IPS-NIHi11 (cell line): ENCODE results near the gene DAAM1.
A peak's percentile ranks its signal among the peaks of the same experiment; 100 is the strongest.

Experiments
- DNase-seq: peaks from one replicate; pipeline ENCODE4 v3.0.0; 2012; ENCODE audit warnings: mixed read lengths, low spot score

Gene DAAM1

GRCh38 chr14:59188461-59189090 is at the start of gene DAAM1:
Gene DAAM1 (plus strand): TSS chr14:59188667. CDS start chr14:59263478, 74,811 bp downstream.
- peak; percentile 90 for DNase-seq

DNA sequence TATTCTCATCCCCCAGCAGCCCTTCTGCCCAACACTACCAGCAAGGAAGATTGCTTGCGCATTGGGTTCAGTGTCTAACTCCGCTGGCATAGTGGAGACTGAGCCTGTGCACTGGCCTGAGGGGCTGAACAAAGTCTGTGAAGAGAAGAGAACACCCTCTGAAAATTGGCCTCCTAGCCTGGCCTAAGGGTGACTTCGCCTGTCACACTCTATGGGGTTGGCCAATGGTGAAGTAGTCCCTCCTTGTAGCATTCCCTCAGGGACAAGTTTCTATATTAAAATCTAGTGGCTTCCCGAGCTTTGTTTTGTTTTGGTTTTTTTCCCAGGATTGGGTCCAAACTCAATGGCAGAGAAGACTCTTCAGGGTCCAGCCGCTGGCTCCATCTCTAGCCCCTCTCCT is 49.1 kb upstream of the DAAM1 start:
- DNase-seq = no peak

GRCh38 chr14:59140106-59140843 is 48.2 kb upstream of the DAAM1 start:
- no peak for DNase-seq

- no peak for DNase-seq
Observed at GRCh38 chr14:59146484-59146883, 42.0 kb upstream of the DAAM1 start.

DNA sequence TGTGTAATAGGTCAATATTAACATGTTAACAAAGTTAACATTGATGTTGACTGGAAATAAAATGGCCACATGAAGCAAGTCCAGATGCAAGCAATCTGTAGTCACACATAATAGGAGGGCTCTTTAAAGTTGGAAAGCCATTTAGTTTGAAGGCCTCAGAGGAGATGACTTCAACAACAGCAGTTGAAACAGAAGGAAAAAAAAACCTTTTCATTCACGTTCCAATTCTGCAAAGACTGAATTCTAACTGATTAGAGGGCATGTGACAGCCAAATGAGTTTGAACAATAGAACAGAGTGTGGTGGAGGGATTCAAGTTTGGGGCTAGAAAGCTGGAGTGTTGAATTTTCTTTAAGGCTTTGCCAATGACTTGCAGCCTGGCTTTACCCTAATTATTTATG is 41.5 kb upstream of the DAAM1 start:
- DNase-seq = no peak

DNA sequence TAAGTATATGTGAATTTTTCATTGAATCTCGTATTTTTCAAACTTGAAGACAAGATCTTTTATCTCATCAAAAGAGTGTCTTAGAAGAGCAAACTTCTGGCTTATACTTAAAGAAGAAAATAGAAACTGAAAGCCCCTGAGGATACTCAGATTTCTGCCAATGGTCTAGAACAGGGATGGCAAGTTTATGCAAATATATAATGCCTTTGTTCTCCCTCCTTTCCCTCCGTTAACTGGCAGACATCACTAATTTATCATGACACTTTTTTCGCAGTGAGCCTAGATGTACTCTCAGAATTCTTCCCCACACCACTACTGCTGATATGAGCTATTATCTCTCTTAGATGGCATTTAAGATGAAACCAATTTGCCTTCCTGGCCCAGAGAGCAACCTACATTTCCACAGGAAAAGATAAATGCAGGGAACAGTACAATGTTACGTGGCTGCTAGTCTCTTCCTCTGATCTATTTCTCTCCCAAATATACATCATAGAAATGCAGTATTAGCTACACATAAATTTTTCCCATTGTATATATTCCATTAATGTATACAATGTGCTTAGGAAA is 40.0 kb upstream of the DAAM1 start:
- no peak for DNase-seq

DNA sequence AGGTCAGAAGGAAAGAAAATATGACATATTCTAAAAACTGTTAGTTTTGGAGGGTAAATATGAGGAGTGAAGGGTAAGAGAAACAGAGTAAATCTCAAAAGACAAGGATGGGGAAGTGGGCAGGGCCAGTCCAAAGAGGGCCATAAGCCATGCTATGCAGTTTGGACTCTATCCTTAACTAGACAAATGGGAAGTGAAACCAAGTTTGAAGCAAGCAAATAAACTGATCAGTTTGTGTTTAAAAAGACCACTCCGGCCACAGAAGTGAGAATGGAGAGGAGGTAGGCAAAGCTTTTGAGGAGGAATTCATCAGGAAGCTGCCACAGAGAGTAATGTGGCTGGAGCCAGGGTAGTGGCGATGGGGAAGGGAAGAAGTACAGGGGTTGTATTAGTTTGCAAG is 37.5 kb upstream of the DAAM1 start:
- no peak for DNase-seq

DNA sequence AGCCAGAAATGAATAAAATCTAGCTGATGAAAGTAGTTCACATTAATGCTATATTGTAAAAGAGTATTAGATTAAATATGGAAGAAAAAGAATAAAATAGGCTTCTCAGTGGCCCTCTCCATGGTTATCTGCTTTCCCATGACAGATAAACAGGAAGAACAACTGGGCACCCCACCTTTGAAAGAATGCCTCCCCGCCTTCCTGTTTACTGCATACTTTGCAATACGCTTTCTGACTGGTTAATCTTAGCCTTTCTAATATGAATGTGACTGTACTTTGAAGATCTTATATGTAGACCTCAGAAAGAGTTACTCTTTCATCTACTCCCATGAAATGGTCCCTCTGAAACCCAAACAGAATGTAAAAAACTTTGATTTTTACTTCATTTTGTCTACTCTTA is 34.1 kb upstream of the DAAM1 start:
- DNase-seq = no peak

- no peak for DNase-seq
Observed at GRCh38 chr14:59155886-59156285, 32.6 kb upstream of the DAAM1 start.

GRCh38 chr14:59159169-59159568 is 29.3 kb upstream of the DAAM1 start:
- no peak for DNase-seq

DNA sequence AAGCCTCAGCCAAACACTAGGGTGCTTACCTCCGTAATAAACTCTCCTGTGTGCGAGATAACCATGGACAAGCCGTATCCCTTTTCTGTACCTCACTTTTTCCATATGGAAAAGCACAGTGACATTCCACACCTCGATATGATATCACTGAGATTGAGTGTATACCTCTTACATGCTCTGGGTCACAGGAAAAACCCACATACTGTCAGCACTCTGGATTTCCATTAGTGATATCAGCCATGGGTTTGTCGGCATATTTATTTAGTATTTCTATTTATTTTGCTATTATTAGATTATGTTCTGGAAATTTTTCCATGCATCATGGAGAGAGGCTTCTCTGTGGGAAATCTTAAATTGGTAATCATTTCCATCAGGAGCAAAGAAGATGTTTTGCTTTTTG is 28.0 kb upstream of the DAAM1 start:
- no peak for DNase-seq

DNA sequence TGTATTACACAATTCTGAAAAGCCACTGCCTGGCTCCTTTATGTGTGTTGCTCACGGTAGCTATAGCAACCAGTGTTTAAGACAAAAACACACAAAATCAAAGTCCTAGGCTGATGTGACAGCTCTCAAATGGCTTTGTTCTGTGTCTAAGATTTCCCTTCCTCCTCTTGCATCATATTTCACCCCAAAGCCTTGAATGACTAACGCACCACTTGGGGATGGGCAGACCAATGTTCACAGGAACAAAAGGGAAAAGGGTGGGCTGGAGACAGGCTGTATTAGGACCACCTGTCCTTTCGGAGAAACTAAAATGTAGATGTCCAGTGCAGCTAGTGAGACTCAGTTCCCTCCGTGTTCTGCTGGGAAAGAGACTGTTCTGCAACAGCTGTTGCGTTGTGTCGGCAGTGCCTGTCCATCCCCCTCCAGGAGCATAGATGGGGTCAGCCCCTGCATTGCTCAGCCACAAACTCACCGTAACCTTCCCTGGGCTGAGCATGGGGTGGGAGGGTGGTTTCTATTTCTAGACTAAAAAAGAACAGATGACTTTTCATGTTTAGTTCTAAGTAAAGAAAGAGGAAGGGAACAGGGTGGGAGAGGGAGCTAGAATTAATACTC is 26.8 kb upstream of the DAAM1 start:
- peak; percentile 5 for DNase-seq

- DNase-seq = no peak
Observed at GRCh38 chr14:59166258-59166657, 22.2 kb upstream of the DAAM1 start.

GRCh38 chr14:59175404-59175803 is 13.1 kb upstream of the DAAM1 start:
- DNase-seq = no peak

DNA sequence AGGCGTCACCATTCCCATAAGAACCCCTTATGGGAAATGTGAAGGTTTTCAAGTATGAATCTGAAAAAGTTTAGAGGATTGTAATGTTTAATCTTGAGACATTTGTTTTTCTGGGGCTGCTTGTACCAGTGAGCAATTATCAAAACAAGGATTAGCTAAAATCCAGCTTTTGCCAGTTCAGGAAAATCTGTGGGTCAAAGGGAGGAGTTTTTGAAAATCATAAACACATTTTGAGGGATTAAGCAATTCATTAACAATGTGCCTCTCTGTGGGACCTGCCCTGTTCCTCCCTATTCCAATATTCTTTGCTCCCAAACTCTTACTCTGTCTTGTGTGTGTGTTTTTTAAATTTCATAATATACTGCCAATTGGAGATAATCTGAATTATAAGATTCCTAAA is 11.7 kb upstream of the DAAM1 start:
- DNase-seq = no peak

GRCh38 chr14:59177262-59177661 is 11.2 kb upstream of the DAAM1 start:
- DNase-seq = peak; percentile 10

GRCh38 chr14:59181791-59182190 is 6.7 kb upstream of the DAAM1 start:
- no peak for DNase-seq

DNA sequence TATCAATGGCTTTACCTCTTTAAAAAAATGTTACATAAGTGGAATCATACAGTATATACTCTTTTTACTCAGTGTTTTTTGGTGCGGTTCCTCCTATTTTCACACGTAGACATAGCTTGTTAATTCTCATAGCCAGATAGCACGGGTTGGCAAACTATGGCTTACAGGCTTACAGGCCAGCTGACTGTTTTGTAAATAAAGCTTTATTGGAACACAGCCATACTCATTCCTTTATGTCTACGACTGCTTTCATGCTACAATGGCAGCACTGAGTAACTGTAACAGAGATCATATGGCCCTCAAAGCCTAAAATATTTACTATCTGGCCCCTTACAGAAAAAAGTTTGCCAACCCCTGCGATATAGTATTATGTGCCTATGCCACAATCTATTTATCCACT is 5.8 kb upstream of the DAAM1 start:
- no peak for DNase-seq

- DNase-seq = no peak
Observed at GRCh38 chr14:59183150-59183549, 5.3 kb upstream of the DAAM1 start.

DNA sequence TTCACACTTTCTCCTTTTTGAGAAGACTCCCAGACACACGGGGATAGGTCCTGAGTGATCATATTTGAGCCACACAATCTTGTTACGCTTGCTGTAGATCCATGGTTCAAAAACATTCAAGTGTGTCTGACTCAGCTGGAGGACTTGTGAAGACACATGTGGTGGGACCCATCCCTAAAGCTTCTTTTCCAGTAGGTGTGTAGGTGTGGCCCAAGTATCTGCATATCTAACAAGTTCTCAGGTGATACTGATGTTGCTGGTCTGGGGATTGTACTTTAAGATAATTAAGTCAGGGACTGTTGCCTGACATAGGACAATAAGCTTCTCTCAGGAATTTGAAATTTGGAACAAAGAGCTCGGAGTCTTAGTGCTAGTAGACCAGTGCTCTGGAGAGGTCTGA is 4.1 kb upstream of the DAAM1 start:
- DNase-seq = no peak

- DNase-seq = no peak
Observed at GRCh38 chr14:59185676-59186075, 2.8 kb upstream of the DAAM1 start.

DNA sequence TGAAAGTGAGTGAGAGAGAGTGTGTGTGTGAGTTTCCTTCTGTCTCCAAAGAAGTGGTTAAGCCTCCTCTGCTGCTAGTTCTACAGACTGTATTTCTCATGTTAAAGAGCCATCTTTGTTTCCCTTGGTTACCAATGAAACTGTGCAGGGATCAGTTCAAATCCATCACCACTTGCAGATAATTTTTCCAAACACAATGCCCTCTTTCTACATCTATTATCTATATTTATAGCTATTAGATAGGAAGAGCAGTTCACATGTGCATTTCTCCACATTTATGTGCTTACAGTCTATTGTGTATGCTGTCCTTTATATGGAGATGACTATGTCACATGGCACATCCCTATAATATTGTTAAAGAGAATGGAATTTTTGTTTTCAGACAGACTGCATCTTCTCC is 2.2 kb upstream of the DAAM1 start:
- DNase-seq = no peak

DNA sequence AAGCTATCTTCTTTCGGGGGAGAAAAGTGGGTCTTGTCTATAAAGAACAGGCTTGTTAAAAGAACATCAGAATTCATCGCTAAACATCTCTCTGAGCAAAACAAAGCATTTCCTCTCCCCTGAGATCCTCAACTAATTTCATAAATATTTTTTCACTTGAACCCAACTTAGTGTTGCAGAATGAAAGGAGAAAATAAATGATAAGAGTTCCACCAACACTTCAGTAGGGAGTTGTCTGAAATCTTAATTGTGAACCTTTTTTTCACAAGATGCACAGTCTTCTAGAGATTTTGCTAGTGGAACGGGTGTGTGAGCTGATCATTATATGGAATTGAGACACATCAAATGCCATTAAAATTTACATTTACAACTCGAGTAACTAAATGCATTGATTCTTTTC is 1.3 kb upstream of the DAAM1 start:
- no peak for DNase-seq
